ENCODE measurements around the gene NOL7.

The NOL7 gene

GRCh38 chr6:13605634-13606033 is 9.5 kb upstream of the NOL7 start:
- DNase-seq (ENCODE audit: low read depth): no peak
- no peak for TF ChIP-seq CTCF (conservative IDR thresholded peaks at IDR 0.05; ENCODE audit: control insufficient read depth, insufficient read depth, low read depth, low read length)
- H3K4me3 ChIP-seq (ENCODE audit: control insufficient read depth, low read depth, low read length): no peak overlapping the region

- no peak for TF ChIP-seq CTCF (conservative IDR thresholded peaks at IDR 0.05; ENCODE audit: control insufficient read depth, insufficient read depth, low read depth, low read length)
- DNase-seq (ENCODE audit: low read depth): no peak
- no peak overlapping the region for H3K4me3 ChIP-seq (ENCODE audit: control insufficient read depth, low read depth, low read length)
Observed at GRCh38 chr6:13611715-13612114, 3.4 kb upstream of the NOL7 start.

- no peak overlapping the region for H3K4me3 ChIP-seq (ENCODE audit: control insufficient read depth, low read depth, low read length)
- TF ChIP-seq CTCF (conservative IDR thresholded peaks at IDR 0.05; ENCODE audit: control insufficient read depth, insufficient read depth, low read depth, low read length): no peak
- DNase-seq (ENCODE audit: low read depth): no peak
Observed at GRCh38 chr6:13613029-13613594, 2.0 kb upstream of the NOL7 start.

- DNase-seq (ENCODE audit: low read depth): peak; percentile 37
- no peak for TF ChIP-seq CTCF (conservative IDR thresholded peaks at IDR 0.05; ENCODE audit: control insufficient read depth, insufficient read depth, low read depth, low read length)
Observed at GRCh38 chr6:13614126-13614925, 809 bp upstream of the NOL7 start.

GRCh38 chr6:13615792-13616120 is 621 bp downstream of the NOL7 start:
- no peak for TF ChIP-seq CTCF (conservative IDR thresholded peaks at IDR 0.05; ENCODE audit: control insufficient read depth, insufficient read depth, low read depth, low read length)
- H3K4me3 ChIP-seq (ENCODE audit: control insufficient read depth, low read depth, low read length): peak overlapping the region; percentile 99
- peak; percentile 43 for DNase-seq (ENCODE audit: low read depth)

More at GRCh38 chr6:13614126-13614925, 809 bp upstream of the NOL7 start:
- peak overlapping the region; percentile 99 for H3K4me3 ChIP-seq (ENCODE audit: control insufficient read depth, low read depth, low read length)

GRCh38 chr6:13617066-13617465 is 1.9 kb downstream of the NOL7 start:
- no peak for TF ChIP-seq CTCF (conservative IDR thresholded peaks at IDR 0.05; ENCODE audit: control insufficient read depth, insufficient read depth, low read depth, low read length)
- no peak for DNase-seq (ENCODE audit: low read depth)
- H3K4me3 ChIP-seq (ENCODE audit: control insufficient read depth, low read depth, low read length): no peak overlapping the region
